ENCODE measurements around the gene CAPZB.

CAPZB gene

DNA sequence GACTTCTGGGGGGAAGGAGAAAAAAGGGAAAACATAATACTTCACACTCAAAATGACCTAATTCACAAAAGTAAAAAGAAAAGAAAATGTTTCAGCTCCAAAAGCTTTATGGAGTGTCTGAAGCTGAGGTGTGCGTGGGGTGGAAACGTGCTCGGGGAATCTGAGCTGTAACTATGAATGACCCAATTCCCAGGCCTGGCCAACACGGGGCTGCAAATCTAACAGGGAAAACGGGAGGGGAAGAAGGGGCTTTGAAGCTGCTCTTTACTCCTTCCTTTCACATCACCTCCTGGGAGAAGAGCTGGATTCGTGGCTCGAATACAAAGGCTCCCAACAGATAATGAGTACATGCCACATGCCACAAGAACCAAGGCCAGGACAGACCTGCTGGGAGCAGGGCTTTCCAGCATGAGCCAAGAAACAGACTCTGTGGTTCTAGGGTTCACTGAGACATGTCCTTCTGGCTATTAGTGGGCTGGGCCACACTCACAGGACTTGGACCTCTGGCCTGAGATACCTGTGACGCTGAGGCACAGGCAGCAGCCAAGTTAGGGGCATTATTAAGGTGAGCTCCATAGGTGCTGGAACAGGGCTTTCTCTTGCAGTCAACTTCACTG is 121.7 kb downstream of the CAPZB start:
- DNase-seq = no peak

GRCh38 chr1:19361611-19362147 is 123.7 kb downstream of the CAPZB start:
- DNase-seq = no peak

DNA sequence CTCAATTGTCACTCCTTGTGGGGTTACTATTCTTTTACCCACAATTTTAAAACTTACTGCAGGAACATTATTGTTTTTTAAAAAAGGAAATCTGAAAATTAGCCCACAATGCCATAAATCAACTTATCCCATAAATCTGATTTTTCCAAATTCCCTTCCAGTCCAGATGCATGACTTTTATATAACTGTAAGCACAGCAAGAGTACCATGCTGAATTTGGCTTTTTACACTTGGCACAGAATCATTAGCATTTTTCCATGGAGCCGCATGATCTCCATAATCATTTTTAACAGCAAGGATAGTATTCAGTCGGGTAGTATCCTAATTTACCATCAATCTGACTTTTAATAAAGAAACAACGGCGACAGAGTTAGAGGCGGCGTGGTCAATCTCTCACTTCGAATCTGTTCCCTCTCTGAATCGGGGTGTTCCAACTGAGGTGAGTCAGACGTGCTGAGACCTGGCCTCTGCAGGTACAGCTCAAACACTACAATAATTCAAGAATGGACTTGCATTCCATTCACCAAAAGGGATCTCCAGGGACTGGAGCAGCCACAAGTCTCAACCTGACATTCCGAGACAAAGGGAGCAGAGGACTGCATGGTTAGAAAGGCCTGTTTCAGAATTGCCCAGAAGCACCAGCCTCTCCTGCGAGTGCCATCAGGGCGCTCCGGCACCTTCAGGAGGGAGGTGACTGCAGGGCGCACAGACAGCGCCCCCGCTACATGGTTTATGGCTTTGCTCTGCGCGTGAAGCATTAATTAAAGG is 124.3 kb downstream of the CAPZB start:
- DNase-seq = no peak

DNA sequence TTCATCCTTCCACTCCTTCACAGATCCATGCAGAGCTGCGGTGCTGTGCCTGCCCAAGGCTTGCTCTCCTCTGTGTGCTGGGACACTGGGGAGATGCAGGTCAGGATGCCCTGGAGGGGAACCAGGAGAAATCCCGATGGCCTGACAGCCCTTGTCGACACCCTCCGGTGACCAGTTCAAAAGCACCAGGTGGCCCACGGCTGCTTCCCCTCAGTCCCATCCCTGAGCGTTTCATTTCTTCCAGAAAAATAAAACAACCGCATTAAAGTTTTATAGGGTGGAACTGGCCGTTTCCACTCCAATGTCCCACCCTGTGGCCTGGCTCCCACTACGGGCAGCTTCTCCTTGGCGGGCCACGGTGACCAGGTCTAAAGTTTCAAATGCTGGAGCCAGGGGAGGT is 124.9 kb downstream of the CAPZB start:
- DNase-seq = no peak

GRCh38 chr1:19360016-19360415 is 125.3 kb downstream of the CAPZB start:
- DNase-seq = peak; percentile 59

- DNase-seq = no peak
These were observed 126.0 kb downstream of the CAPZB start for GRCh38 chr1:19359357-19359756.

GRCh38 chr1:19358710-19359109 is 126.6 kb downstream of the CAPZB start:
- no peak for DNase-seq

DNA sequence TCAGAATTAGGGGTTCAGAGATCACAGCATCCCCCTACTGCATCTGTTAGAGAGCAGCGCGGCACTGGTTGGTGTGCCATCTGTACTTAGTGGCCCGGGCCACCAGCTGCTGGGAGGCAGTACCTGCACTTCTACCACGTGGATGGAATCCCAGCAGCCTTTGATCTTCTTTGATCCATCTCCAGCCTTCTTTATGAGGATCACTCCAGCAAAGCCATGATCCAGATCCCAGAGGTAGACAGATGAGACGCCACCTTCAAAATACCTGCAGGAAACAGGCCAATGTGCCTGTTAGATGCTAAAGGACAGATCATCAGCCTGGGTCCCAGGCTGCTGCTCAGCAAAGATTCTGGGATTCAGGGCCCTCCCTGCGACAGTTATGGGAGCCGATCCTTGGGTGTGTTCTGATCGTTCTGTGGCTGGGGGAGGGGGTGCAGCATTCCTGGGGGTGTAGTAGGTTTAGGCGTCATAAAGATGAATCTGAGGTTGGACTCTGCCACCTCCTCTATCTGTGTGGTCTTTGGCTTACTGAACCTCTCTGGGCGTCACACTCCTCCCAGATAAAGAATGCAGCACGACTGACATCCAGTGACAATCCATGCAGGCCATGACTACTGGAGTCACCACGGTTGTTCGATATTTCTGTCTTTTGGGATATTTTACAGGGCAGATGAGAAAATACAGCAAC is 127.9 kb downstream of the CAPZB start:
- DNase-seq = no peak

- no peak for DNase-seq
These were observed 129.1 kb downstream of the CAPZB start for GRCh38 chr1:19356266-19356665.

DNA sequence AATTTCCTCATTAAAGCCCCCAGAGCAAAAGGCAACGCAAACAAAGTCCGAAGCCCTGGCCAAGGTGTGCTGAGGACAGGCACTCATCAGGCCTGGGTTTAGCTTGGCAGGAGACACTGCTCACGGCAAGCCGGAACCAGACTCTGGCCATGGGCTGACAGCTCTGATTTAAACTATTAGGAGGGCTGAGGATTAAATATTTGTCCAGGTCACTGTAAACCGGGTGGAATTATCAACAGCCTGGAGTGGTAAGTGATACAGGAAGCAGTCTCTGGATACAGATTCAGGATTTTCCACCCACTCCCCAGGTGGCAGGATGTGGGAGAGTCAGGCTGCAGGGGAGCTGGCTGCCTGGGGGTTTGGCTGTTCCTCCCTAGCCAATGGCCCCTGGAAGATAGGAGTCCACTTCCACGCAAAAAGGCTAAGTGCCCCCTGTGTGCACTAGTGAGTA is 130.8 kb downstream of the CAPZB start:
- DNase-seq = no peak

GRCh38 chr1:19353596-19353995 is 131.7 kb downstream of the CAPZB start:
- no peak for DNase-seq

- no peak for DNase-seq
These were observed 132.5 kb downstream of the CAPZB start for GRCh38 chr1:19352839-19353238.

DNA sequence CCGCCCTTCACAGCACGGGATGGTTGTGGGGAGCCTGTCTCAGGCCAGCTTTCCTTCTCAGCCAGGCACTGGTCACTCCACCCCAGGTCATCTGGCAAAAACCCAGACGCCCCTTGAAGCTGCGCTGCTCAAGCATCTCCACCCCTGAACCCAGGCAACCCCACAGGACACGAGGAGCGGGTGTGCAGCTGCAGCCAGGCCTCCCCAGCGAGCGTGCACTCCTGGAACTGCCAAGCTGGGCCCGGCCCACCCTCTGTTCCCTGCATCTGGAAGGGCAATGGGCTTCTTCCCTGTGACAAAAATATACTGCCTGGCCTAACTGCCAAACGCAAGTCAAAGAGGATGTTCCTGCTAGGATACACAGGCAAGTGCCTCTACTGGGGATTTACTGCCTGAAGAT is 133.5 kb downstream of the CAPZB start:
- DNase-seq = no peak

- DNase-seq = no peak
These were observed 134.8 kb downstream of the CAPZB start for GRCh38 chr1:19350566-19350965.

- DNase-seq = no peak
These were observed 135.3 kb downstream of the CAPZB start for GRCh38 chr1:19349999-19350398.

DNA sequence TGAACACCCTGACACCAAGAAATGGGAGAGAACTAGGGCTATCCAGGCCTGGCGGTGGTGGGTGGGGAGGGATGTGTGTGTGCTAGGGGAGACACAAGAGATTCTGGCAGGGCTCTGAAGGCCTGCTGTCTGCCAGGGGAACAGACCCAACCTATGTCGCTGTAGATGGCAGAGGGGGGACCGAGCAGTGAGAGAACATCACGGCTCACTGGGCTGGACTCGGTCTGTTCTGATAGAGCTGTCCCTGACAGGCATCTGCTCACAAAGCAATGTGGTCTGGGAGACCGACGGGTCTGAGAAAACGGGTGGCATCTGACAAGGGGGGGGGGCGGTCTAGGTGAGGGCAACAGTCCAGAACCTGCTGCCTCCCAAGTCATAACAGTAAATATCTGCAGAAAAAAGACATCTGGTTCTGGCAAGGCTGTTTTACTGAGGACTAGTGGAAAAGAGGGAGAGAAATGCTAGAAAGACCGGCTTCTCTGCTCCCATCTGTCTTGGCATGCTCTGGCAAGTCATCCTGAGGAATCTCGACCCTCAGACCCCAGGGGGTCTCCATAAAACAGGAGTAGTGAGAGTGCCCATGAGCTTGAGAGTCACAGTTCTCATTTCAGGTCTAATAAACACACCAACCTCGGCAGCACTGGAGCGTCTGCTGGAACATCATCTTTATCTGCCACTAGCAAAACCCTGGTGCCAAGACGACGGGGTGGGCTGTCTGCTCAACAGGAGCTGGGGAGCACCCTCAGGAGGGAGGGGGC is 136.7 kb downstream of the CAPZB start:
- DNase-seq = peak; percentile 71

DNA sequence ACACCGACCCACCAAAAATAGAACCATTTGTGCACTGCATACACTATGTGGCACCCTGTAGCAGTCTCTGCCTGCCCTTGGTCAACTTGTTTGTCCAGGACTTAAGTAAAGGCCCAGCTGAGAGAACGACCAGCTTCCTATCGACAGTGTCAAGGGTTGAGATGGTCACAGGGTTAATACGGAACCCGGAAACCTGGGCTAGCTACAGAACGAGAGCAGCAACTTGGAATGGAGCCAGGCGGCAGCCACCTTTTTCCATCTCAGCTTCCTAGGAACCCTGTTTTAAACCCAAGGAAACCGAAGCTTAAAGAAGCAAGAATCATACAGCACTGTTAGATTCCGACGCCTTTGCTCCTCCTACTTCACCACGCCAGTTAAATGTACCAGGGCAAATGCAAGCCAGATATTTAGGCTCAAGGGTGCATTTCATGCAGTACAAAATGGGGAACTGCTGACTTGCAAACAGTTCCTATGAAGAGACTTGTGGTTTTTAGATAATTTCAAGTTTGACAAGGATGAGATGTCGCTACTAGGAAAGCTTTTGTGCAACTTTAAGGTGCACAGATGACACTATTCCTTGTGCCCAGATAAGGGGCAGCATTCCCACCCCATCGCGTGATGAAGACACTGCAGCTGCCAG is 137.7 kb downstream of the CAPZB start:
- DNase-seq = no peak

- DNase-seq = no peak
These were observed 139.3 kb downstream of the CAPZB start for GRCh38 chr1:19346026-19346425.

DNA sequence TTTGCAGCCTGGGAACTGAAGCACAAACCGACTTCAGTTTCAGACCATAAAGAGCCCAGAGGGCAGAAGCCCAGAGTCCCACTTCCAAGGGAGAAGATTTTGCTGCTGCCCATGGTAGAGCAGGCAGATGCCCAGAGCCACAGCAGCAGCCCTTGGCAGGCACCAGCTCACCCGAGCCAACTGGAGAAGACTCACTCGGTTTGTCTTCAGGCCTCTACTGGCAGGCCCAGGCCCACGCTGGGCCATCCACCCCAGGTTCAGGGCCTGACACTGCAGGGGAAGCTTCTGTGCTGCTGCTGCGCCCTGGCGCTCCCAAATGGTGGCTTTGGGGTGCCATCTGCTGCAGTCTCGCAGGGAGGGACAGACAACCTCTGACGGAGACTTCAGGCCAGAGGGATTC is 139.9 kb downstream of the CAPZB start:
- DNase-seq = peak; percentile 33

- DNase-seq = no peak
These were observed 140.5 kb downstream of the CAPZB start for GRCh38 chr1:19344831-19345230.

- peak; percentile 34 for DNase-seq
These were observed 140.9 kb downstream of the CAPZB start for GRCh38 chr1:19344372-19344810.

DNA sequence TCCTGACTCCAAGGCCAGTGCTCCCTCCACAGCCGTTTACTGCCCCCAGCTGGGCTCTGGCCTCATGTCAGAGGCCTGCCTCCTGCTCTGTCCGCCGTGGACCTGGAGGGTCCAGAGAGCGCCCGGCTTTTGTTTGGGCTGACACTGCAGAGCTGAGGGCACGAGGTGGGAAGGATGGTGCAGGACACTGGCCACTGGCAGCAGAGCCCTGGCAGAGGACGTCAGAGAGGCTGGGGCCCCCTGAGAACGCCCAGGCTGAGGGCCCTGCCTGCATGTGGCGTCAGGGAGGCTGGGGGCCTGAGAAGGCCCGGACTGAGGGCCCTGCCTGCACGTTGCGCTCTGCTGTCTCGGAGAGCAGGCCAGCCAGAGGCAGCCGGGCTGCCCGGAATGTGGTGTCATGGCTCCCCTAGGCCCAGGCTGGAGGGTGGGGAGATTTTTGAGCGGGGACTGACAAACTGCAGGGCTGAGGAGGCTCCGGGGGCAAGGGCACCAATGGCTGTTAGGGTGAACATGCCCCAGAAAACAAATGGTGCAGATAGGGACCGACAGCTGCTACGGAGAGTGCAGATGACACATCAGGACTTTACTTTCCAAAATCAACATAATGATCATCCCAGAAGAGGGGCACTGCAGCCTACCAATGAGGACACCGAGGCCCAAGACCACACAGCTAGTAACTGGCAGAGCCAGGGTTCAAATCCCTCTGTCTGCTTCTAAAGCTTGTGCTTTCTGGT is 141.6 kb downstream of the CAPZB start:
- DNase-seq = no peak

Measured in NCI-H446 treated with DMSO at 0.1 percent for 48 hours (cell line).